GM12878 (cell line): ENCODE measurements around the gene ANP32A. TPM values are rescaled to one million over a fixed set of nuclear protein-coding genes. Genes with fewer than 3 reads are reported as not detected.

Source experiments
- CUX1 ChIP-seq: IDR thresholded peaks from 2 replicates; pipeline ENCODE4 v1.6.1; 2012; ENCODE audit warnings: improper control_type of control experiment, low read depth, low read length; ENCODE audit not compliant: insufficient replicate concordance
- DPF2 ChIP-seq: fragments of 450-650 bp; IDR thresholded peaks from 2 replicates; pipeline ENCODE4 v1.6.1; 2017; ENCODE audit warnings: mild to moderate bottlenecking
- NR2C2 ChIP-seq: IDR thresholded peaks from 2 replicates; pipeline ENCODE4 v1.6.1; 2011; ENCODE audit warnings: borderline replicate concordance, low read depth; ENCODE audit not compliant: control insufficient read depth, insufficient read length
- NRF1 ChIP-seq: conservative IDR thresholded peaks from 2 replicates; pipeline ENCODE4 v1.6.1; 2011; ENCODE audit warnings: mild to moderate bottlenecking, low read depth, low read length, improper control_type of control experiment
- PRDM15 ChIP-seq: fragments of 450-650 bp; formaldehyde crosslinking; IDR thresholded peaks from 2 replicates; pipeline ENCODE4 v1.4.0; 2020; ENCODE audit warnings: mild to moderate bottlenecking, moderate library complexity
- RUNX3 ChIP-seq: IDR thresholded peaks from 2 replicates; pipeline ENCODE4 v1.6.1; 2012; ENCODE audit warnings: low read length, inconsistent platforms
- polyA plus RNA-seq, 11 experiments: library from polyadenylated mRNA; depleted of rRNA in 4 of 11; unstranded in 6 of 11; stranded (reverse) in 5 of 11; fragments of >200 nt; fragmentation: Nextera tagmentation in 4 of 11; fragmentation: Illumina TruSeq in 1 of 11; extraction: Ambion mirVana in 4 of 11; extraction: Trizol in 1 of 11; gene quantifications; 1 replicate in 1 of 11; 2 replicates in 10 of 11; pipeline versions ENCODE4 v1.2.1 to v1.2.3, GENCODE V29; 2011 to 2016; ENCODE audit warnings: inconsistent platforms in 2 of 11, missing spikeins in 2 of 11, low read depth in 1 of 11
- total RNA-seq, 4 experiments: library from RNA; depleted of rRNA in 3 of 4; stranded (reverse); fragments of >200 nt in 3 of 4; fragmentation: Illumina TruSeq in 1 of 4; extraction: Trizol in 1 of 4; gene quantifications; 2 replicates each; pipeline versions ENCODE4 v1.2.1 to v1.2.3, GENCODE V29; 2013 to 2021

ANP32A gene
- total and polyA plus RNA-seq, 10 of the 15 experiments (the other 5 are each of a cell fraction or from before 2014, with no cell fraction given) = 29.6 to 666 (median 234) TPM

- no peak for TF ChIP-seq CUX1
- TF ChIP-seq NRF1 = no peak
- no peak for TF ChIP-seq RUNX3
- no peak for TF ChIP-seq NR2C2
- no peak for TF ChIP-seq DPF2
- no peak for TF ChIP-seq PRDM15 (CRISPR knock-in tag)
- TF ChIP-seq, all 136 proteins: peak for 0
Observed at GRCh38 chr15:68868296-68868695, 47.6 kb upstream of the ANP32A start (continued).
